GM04503 (cell line): ENCODE measurements around the gene FCN1.
"Not testable (repeated sequence)": the region's sequence is repeated elsewhere in the genome, so short reads cannot be mapped to it uniquely, and the experiment has no call there.

Source experiments
- DNase-seq: peaks from one replicate; pipeline ENCODE4 v3.0.0-alpha.2; 2012; ENCODE audit warnings: low read depth

Gene FCN1

GRCh38 chr9:134917431-134918373 is at the start of gene FCN1:
Gene FCN1 (minus strand): TSS chr9:134917912. CDS start chr9:134917871, 41 bp downstream.
- DNase-seq = no peak

DNA sequence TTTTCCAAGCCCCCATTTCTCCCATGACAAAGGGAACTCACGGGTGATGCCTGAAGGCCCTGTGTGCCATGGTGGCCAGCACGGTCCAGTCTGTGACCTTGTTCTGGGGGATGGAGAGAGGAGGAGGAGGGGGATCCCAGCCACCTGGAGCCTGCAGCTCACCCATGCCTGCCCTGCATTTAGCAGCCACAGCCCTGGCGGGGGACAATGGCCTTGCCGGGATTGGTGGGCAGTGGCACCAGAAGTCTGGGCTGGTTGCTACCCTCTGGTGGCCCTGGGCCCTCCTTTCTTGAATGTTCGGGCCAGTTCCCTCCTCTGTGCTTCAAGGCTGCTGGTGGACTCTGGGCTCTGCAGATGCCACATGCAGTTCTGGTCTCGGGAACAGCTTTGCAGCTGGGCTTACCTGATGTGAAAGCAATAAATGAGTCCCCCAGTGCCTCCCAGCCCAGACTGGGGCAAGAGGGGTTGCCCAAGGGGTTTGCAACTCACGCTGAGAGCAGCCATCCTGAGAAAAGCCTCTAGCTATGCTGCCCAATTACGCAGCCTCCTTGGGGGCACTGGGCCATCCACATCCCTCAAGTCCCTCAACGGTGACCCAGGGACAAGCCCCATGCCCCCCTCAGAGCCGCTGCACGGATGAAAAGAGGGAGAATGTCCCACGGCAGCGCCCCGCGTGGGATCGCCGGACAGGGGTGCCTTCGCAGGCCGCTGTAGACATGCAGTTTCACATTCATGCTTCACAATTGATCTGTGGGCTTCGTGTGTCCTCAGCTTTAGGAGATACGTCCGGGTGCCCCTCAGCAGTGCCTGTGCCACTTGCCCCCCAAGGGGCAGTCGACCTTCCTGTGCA is 49.2 kb upstream of the FCN1 start:
- no peak for DNase-seq

GRCh38 chr9:134966270-134966669 is 48.6 kb upstream of the FCN1 start:
- no peak for DNase-seq

- DNase-seq = no peak
Observed at GRCh38 chr9:134965851-134966250, 48.1 kb upstream of the FCN1 start.

- DNase-seq = no peak
Observed at GRCh38 chr9:134965411-134965810, 47.7 kb upstream of the FCN1 start.

- DNase-seq = no peak
Observed at GRCh38 chr9:134964271-134965055, 46.8 kb upstream of the FCN1 start.

DNA sequence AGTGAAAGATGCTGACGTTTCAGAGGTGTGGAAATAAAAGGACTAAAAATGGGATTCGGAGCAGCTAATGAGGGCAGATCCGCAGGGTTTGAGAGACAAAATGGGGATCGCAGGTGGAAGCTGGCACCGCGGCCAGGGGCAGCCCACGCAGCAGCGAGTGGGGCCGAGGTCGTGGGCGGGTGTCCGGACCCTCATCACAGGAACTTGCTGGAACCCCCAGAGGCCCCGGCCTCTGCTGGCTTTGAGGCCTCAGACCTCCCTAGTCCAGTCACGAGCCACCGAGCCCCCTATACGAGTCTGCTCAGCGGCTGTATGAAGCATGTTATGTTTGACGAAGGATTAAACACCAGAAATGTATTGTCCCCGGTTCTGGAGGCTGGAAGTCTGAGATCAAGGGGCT is 45.8 kb upstream of the FCN1 start:
- DNase-seq = no peak

- DNase-seq = no peak
Observed at GRCh38 chr9:134962973-134963364, 45.3 kb upstream of the FCN1 start.

- DNase-seq = no peak
Observed at GRCh38 chr9:134962065-134962972, 44.6 kb upstream of the FCN1 start.

DNA sequence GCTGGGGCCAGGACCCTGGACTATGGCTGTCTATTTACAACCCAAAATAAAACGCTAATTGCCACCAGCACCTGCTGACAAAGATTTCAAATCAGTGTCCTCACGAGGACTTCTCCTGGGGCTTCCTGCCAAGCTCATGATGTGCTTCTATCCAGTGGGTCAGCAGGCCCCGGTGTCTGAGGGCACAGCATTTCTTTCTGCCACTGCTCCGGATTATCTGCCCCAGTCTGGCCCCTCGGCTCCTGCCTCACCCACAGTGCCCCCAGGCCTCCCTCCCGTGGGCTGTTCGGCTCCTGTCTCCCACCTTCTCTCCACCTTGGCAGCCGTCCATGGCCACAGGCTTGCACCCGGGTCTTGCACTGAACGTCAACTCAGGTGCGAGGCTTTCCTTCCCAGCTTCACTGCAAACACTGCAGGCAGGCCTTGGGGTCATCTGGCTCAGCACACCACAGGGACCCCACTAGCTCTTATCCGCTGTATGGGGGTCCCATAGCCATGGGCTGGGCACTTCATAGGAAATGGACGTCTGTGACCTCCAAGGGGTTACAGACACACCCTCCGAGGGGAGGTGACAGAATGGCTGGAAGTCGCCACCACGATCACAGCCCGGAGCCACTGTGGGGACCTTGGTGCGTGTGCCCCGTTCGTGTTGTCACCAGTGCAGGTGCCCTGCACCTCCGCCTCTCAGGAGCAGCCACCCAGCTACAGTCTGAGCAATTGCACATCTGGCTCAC is 43.8 kb upstream of the FCN1 start:
- DNase-seq = no peak

GRCh38 chr9:134960701-134961181 is 43.0 kb upstream of the FCN1 start:
- DNase-seq = no peak

DNA sequence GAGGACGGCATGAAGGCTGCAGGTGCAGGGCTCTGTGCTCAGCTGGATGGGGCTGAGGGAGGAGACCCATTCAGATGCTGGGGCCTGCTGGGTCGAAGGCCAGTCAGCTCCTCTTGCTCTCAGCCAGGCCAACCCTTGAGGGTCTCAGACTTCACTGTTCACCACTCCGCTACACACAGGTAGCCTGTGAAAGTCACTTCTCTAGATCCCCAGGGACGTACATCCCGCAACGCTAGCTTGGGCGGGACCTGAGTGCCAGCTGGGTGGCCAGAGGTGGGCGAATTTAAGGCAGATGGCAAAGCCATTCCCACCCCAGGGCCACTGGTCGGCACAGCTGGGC is 42.2 kb upstream of the FCN1 start:
- no peak for DNase-seq

DNA sequence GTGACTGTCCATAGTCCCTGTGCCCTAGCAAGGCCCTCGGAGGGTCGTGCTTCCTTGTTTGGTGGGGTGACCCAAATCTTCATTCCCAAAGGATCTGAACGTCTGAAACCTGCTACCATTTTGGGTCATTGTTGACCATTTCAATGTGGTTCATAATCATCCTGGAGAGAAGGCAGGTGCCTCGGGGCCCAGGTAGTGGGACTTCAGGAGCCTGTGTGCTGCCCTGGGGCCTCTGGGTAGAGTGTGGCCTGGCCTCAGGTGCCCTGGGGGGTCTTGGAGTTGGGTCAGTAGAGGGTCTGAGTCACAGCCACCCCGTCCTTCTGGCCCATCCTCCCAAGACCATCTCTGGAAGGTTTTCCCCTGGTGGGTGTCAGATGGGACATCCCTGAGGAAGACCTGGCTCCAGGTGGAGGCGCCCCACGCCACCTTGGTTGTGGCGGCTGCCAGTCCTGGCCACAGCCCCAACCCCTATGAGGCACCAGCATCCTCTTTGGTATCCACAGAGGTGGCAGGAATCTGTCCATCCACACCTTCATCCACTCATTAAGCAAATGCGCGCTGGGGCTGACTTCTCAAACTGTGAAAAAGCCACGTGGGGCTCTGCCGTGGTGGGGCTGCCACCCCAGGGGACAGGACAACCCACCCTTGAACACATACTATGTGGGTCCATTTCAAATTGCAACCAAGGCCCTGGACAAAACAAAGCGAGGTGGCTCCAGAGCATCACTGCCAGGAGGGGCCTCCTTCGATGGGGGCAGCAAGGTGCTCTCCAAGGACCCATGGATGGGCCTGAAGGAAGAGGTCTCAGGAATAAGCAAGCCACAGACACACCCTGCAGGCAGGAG is 41.6 kb upstream of the FCN1 start:
- DNase-seq = no peak

DNA sequence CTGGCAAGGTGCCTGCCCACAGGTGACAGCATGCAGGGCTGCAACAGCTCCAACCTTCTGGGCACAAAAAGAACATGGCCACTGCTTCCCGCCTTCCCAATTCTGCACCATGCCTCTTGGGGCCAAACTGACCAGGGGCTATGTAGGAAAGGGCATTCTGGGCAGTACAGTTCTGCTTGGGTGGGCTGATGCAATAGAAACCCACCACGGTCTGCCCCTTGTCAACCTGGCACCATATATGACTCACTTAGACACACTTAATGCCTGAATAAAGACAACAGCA is 40.2 kb upstream of the FCN1 start:
- no peak for DNase-seq

- no peak for DNase-seq
Observed at GRCh38 chr9:134957165-134957944, 39.6 kb upstream of the FCN1 start.

DNA sequence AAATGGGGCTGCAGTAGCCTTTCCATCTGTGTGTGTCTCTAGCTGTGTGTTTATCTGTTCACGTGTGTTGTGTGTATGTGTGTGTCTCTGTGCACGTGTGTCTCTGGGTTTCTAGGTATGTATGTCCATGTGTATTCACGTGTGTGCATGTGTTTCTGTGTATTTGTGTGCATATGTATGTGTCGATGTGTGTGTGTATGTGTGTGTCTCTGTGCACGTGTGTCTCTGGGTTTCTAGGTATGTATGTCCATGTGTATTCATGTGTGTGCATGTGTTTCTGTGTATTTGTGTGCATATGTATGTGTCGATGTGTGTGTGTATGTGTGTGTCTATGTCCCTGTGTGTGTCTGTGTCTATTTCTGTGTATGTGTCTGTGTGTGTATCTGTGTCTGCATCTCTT is 38.7 kb upstream of the FCN1 start:
- not testable (repeated sequence) for DNase-seq

- no peak for DNase-seq
Observed at GRCh38 chr9:134955801-134956200, 38.1 kb upstream of the FCN1 start.

DNA sequence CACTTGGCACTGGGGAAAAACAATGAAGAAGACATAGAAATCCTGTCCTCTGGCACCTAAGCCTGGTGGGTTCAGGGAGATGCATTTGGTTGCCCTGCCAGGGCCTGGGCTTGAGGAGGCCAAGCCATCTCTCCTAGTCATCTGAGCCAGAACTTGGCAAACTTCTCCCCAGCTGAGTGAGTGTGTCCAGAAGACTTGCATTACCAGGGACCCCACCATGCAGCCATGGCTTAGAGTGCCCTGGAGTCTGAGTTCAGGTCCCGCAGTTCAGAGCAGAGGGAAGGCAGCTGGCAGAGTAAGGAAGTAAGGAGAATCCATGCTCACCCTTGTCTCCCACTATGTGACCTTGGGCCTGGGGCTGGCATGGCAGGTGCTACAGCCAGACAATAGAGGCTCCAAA is 37.4 kb upstream of the FCN1 start:
- DNase-seq = no peak

DNA sequence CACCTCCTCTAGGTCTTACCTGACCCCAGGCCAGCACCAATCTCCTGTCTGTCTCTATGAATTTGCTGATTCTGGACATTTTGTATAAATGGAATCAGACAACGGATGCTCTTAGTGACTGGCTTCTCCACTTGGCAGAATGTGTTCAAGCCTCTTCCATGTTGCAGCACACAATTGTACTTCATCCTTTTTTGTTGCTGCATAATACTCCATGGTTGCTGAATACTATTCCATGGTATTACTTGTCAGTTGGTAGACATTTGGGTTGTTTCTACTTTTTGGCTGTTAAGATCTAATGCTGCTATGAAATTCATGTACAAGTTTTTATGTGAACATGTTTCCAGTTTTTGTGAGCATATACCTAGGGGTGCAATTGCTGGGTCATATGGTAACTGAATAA is 34.3 kb upstream of the FCN1 start:
- no peak for DNase-seq
